ENCODE data around the gene ATF7.

ATF7 gene

DNA sequence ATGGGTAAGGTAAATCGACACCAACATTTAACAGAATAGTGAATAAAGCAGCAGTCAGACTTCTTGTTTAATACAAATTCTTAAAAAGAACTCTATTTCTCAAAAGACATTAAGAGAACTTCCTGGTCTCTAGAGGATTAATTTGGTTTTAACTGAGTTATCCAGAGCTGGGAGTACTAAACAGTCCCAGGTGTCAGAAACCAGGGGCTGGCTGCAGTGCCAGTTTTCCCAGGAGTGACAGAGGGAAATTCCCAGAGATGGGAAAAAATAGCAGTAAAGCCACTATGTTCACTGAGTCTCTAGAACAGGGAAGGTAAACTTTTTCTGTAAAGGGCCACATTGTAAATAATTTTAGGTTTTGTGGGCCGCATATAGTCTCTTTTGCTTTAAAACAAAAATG is 40.9 kb upstream of the ATF7 start:
- Histone ChIP-seq H3K27me3 (ENCODE audit: control insufficient read depth in 3 of 3, insufficient read depth in 3 of 3, low read depth in 1 of 3, low read length in 3 of 3) (no peaks in the 10 kb centered on the region), H3K9me3 (replicated peaks in 1 of 2; ENCODE audit: control insufficient read depth in 2 of 2, insufficient read depth in 1 of 2, low read depth in 1 of 2, low read length in 2 of 2) (no peaks in the 10 kb centered on the region), H2AK5ac (ENCODE audit: low read depth, low read length) (no peak overlapping the region), H3K4me2 (ENCODE audit: insufficient read depth, low read length, poor library complexity, severe bottlenecking) (no peak overlapping the region), H3K79me1 (ENCODE audit: low read depth, low read length) (peaks cover 6% of the 10 kb centered on the region), H3K23ac (ENCODE audit: low read depth, low read length, poor library complexity) (no peak overlapping the region), H3K4me3 (ENCODE audit: low read length in 2 of 2) (no peak overlapping the region), H3K14ac (ENCODE audit: low read length) (no peak overlapping the region), H3K4ac (ENCODE audit: low read length) (no peak overlapping the region), H3K27ac (replicated peaks; ENCODE audit: low read length) (no peak overlapping the region), H2BK15ac (ENCODE audit: low read length) (no peak overlapping the region), H3K18ac (ENCODE audit: low read length) (no peak overlapping the region), H2BK120ac (ENCODE audit: low read depth, low read length) (no peak overlapping the region), H3K4me1 (ENCODE audit: control insufficient read depth in 2 of 2, insufficient read depth in 1 of 2, low read depth in 1 of 2, low read length in 2 of 2) (no peaks in the 10 kb centered on the region), H2BK12ac (ENCODE audit: low read length) (no peak overlapping the region), H2AFZ (ENCODE audit: low read length) (no peak overlapping the region), H3K9ac (ENCODE audit: low read depth, low read length, poor library complexity) (no peak overlapping the region), H2BK5ac (ENCODE audit: low read length) (no peak overlapping the region), H3K36me3 (replicated peaks in 1 of 2; ENCODE audit: control insufficient read depth in 2 of 2, insufficient read depth in 2 of 2, low read length in 2 of 2) (peaks cover 43 to 95% of the 10 kb centered on the region in 2 donors), H4K8ac (ENCODE audit: low read depth, low read length) (no peak overlapping the region), H4K91ac (ENCODE audit: low read depth, low read length, poor library complexity) (no peak overlapping the region)
- WGBS, 2 donors (ENCODE audit: extremely low coverage in 2 of 2, insufficient read length in 2 of 2, insufficient replicate concordance in 1 of 2), result no CpG with 5 or more reads among the region's 2 CpGs
- no peak for DNase-seq (ENCODE audit: low spot score)

DNA sequence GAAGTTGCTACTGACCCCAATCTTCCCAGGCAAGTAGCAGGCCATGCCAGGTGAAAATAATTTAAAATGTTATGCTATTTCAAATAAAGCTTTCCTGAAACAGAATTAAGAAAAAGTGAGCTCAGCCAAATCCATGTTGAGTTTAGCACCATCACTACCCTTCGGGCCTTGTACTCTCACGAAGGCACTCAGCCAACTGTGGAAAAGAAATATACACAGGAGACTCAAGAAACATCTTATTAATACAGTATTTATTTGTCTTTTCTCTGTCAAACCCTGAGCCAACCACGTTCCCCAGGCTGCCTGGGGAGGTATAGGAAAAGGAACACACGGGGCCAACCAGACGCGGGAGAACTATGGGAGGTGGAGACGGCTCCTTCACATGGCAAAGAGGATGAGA is 38.8 kb upstream of the ATF7 start:
- no peak overlapping the region for H2AK5ac ChIP-seq (ENCODE audit: low read depth, low read length)
- no peak for DNase-seq (ENCODE audit: low spot score)
- no peak overlapping the region for H2BK12ac ChIP-seq (ENCODE audit: low read length)
- peaks cover 6% of the 10 kb centered on the region for H3K79me1 ChIP-seq (ENCODE audit: low read depth, low read length)
- no peak overlapping the region for H2BK5ac ChIP-seq (ENCODE audit: low read length)
- H2BK15ac ChIP-seq (ENCODE audit: low read length), result no peak overlapping the region
- no peak overlapping the region for H2BK120ac ChIP-seq (ENCODE audit: low read depth, low read length)
- H3K18ac ChIP-seq (ENCODE audit: low read length), result no peak overlapping the region
- no CpG with 5 or more reads among the region's 7 CpGs for WGBS, 2 donors (ENCODE audit: extremely low coverage in 2 of 2, insufficient read length in 2 of 2, insufficient replicate concordance in 1 of 2)
- no peak overlapping the region for H3K4ac ChIP-seq (ENCODE audit: low read length)
- H3K9ac ChIP-seq (ENCODE audit: low read depth, low read length, poor library complexity), result no peak overlapping the region
- no peaks in the 10 kb centered on the region for H3K27me3 ChIP-seq (ENCODE audit: control insufficient read depth in 3 of 3, insufficient read depth in 3 of 3, low read depth in 1 of 3, low read length in 3 of 3)
- H4K8ac ChIP-seq (ENCODE audit: low read depth, low read length), result no peak overlapping the region
- H3K9me3 ChIP-seq (replicated peaks in 1 of 2; ENCODE audit: control insufficient read depth in 2 of 2, insufficient read depth in 1 of 2, low read depth in 1 of 2, low read length in 2 of 2), result no peaks in the 10 kb centered on the region
- no peak overlapping the region for H3K27ac ChIP-seq (replicated peaks; ENCODE audit: low read length)
- no peak overlapping the region for H3K4me2 ChIP-seq (ENCODE audit: insufficient read depth, low read length, poor library complexity, severe bottlenecking)
- peaks cover 0 to 4% of the 10 kb centered on the region in 2 donors for H3K4me1 ChIP-seq (ENCODE audit: control insufficient read depth in 2 of 2, insufficient read depth in 1 of 2, low read depth in 1 of 2, low read length in 2 of 2)
- no peak overlapping the region for H3K4me3 ChIP-seq (ENCODE audit: low read length in 2 of 2)
- no peak overlapping the region for H2AFZ ChIP-seq (ENCODE audit: low read length)
- H3K36me3 ChIP-seq (replicated peaks in 1 of 2; ENCODE audit: control insufficient read depth in 2 of 2, insufficient read depth in 2 of 2, low read length in 2 of 2), result peaks cover 34 to 75% of the 10 kb centered on the region in 2 donors
- no peak overlapping the region for H3K14ac ChIP-seq (ENCODE audit: low read length)
- no peak overlapping the region for H4K91ac ChIP-seq (ENCODE audit: low read depth, low read length, poor library complexity)
- no peak overlapping the region for H3K23ac ChIP-seq (ENCODE audit: low read depth, low read length, poor library complexity)

DNA sequence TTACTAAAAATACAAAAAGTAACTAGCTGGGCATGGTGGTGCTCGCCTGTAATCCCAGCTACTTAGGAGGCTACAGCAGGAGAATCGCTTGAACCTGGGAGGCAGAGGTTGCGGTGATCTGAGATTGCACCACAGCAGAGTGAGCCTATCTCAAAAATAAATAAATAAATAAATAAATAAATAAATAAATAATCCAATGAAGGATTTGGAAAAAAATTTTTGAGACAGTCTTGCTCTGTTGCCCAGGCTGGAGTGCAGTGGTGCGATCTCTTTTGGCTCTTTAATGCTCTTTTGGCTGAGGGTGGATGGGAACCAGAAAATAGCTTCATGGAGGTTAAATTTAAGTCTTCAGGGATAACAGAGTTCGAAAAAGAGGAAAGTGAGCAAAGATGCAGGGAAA is 38.0 kb upstream of the ATF7 start:
- no peaks in the 10 kb centered on the region for H3K79me1 ChIP-seq (ENCODE audit: low read depth, low read length)
- H3K23ac ChIP-seq (ENCODE audit: low read depth, low read length, poor library complexity), result no peak overlapping the region
- no peak overlapping the region for H3K18ac ChIP-seq (ENCODE audit: low read length)
- peaks cover 27 to 68% of the 10 kb centered on the region in 2 donors for H3K36me3 ChIP-seq (replicated peaks in 1 of 2; ENCODE audit: control insufficient read depth in 2 of 2, insufficient read depth in 2 of 2, low read length in 2 of 2)
- H2BK120ac ChIP-seq (ENCODE audit: low read depth, low read length), result no peak overlapping the region
- peaks cover 3 to 6% of the 10 kb centered on the region in 2 donors for H3K4me1 ChIP-seq (ENCODE audit: control insufficient read depth in 2 of 2, insufficient read depth in 1 of 2, low read depth in 1 of 2, low read length in 2 of 2)
- H3K9me3 ChIP-seq (replicated peaks in 1 of 2; ENCODE audit: control insufficient read depth in 2 of 2, insufficient read depth in 1 of 2, low read depth in 1 of 2, low read length in 2 of 2), result no peaks in the 10 kb centered on the region
- WGBS, 2 donors (ENCODE audit: extremely low coverage in 2 of 2, insufficient read length in 2 of 2, insufficient replicate concordance in 1 of 2), result no CpG with 5 or more reads among the region's 5 CpGs
- no peak overlapping the region for H3K4me3 ChIP-seq (ENCODE audit: low read length in 2 of 2)
- DNase-seq (ENCODE audit: low spot score), result no peak
- no peak overlapping the region for H2AFZ ChIP-seq (ENCODE audit: low read length)
- H3K4ac ChIP-seq (ENCODE audit: low read length), result no peak overlapping the region
- H3K27me3 ChIP-seq (ENCODE audit: control insufficient read depth in 3 of 3, insufficient read depth in 3 of 3, low read depth in 1 of 3, low read length in 3 of 3), result no peaks in the 10 kb centered on the region
- H4K8ac ChIP-seq (ENCODE audit: low read depth, low read length), result no peak overlapping the region
- no peak overlapping the region for H3K14ac ChIP-seq (ENCODE audit: low read length)
- no peak overlapping the region for H3K9ac ChIP-seq (ENCODE audit: low read depth, low read length, poor library complexity)
- no peak overlapping the region for H2BK15ac ChIP-seq (ENCODE audit: low read length)
- no peak overlapping the region for H4K91ac ChIP-seq (ENCODE audit: low read depth, low read length, poor library complexity)
- H3K27ac ChIP-seq (replicated peaks; ENCODE audit: low read length), result no peak overlapping the region
- no peak overlapping the region for H2BK12ac ChIP-seq (ENCODE audit: low read length)
- H2AK5ac ChIP-seq (ENCODE audit: low read depth, low read length), result no peak overlapping the region
- no peak overlapping the region for H2BK5ac ChIP-seq (ENCODE audit: low read length)
- H3K4me2 ChIP-seq (ENCODE audit: insufficient read depth, low read length, poor library complexity, severe bottlenecking), result no peak overlapping the region

DNA sequence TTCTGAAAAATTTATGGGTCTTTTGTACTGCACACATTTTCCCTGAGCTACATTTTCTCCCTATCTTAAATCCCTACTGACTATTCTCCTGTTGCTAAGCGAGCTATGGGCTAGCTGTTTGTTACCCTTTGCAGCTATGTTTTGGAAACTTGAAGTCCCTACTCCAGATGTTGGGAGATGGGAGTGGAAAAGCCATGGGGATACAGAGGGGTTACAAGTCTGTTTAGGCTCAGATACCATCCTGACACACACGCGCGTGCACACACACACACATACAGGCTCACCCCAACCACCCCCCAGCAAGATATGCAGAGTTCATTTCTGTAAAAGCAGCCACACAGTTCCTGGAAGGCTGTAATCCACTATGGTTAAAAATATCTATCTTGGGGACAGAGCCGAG is 33.9 kb upstream of the ATF7 start:
- Histone ChIP-seq H4K91ac (ENCODE audit: low read depth, low read length, poor library complexity) (no peak overlapping the region), H2BK120ac (ENCODE audit: low read depth, low read length) (no peak overlapping the region), H2AK5ac (ENCODE audit: low read depth, low read length) (no peak overlapping the region), H2BK12ac (ENCODE audit: low read length) (peak overlapping the region; percentile 51), H3K4me2 (ENCODE audit: insufficient read depth, low read length, poor library complexity, severe bottlenecking) (no peak overlapping the region), H3K4me1 (ENCODE audit: control insufficient read depth in 2 of 2, insufficient read depth in 1 of 2, low read depth in 1 of 2, low read length in 2 of 2) (peaks cover 9 to 13% of the 10 kb centered on the region in 2 donors), H3K18ac (ENCODE audit: low read length) (peak overlapping the region; percentile 34), H2BK5ac (ENCODE audit: low read length) (no peak overlapping the region), H3K36me3 (replicated peaks in 1 of 2; ENCODE audit: control insufficient read depth in 2 of 2, insufficient read depth in 2 of 2, low read length in 2 of 2) (peaks cover 14 to 28% of the 10 kb centered on the region in 2 donors), H3K23ac (ENCODE audit: low read depth, low read length, poor library complexity) (no peak overlapping the region), H3K27me3 (ENCODE audit: control insufficient read depth in 3 of 3, insufficient read depth in 3 of 3, low read depth in 1 of 3, low read length in 3 of 3) (no peaks in the 10 kb centered on the region), H3K9ac (ENCODE audit: low read depth, low read length, poor library complexity) (no peak overlapping the region), H3K4me3 (ENCODE audit: low read length in 2 of 2) (no peak overlapping the region), H3K9me3 (replicated peaks in 1 of 2; ENCODE audit: control insufficient read depth in 2 of 2, insufficient read depth in 1 of 2, low read depth in 1 of 2, low read length in 2 of 2) (no peaks in the 10 kb centered on the region), H4K8ac (ENCODE audit: low read depth, low read length) (no peak overlapping the region), H2BK15ac (ENCODE audit: low read length) (no peak overlapping the region), H3K4ac (ENCODE audit: low read length) (no peak overlapping the region), H3K79me1 (ENCODE audit: low read depth, low read length) (no peaks in the 10 kb centered on the region), H2AFZ (ENCODE audit: low read length) (no peak overlapping the region), H3K27ac (replicated peaks; ENCODE audit: low read length) (peak overlapping the region; percentile 96), H3K14ac (ENCODE audit: low read length) (no peak overlapping the region)
- DNase-seq (ENCODE audit: low spot score), result no peak
- no CpG with 5 or more reads among the region's 5 CpGs for WGBS, 2 donors (ENCODE audit: extremely low coverage in 2 of 2, insufficient read length in 2 of 2, insufficient replicate concordance in 1 of 2)
